Stimulated activated CD4-positive, alpha-beta T cell treated with anti-CD3 and anti-CD28 coated beads, Interleukin-2, amount 100 ng/mL, for 4 hours (primary cell): ENCODE results near the gene WDR59.
"Not testable (repeated sequence)": the region's sequence is repeated elsewhere in the genome, so short reads cannot be mapped to it uniquely, and the experiment has no call there.

Source experiments
- DNase-seq: peaks from one replicate; pipeline ENCODE4 v3.0.0-alpha.2; 2020; ENCODE audit warnings: low read depth

Gene WDR59

GRCh38 chr16:75011634-75012307 lies 26.8 kb upstream of the WDR59 start:
- peak; percentile 33 for DNase-seq

- no peak for DNase-seq
These were observed 25.5 kb upstream of the WDR59 start for GRCh38 chr16:75010427-75010826.

- DNase-seq: no peak
These were observed 22.5 kb upstream of the WDR59 start for GRCh38 chr16:75007443-75007842.

- DNase-seq: no peak
These were observed 20.8 kb upstream of the WDR59 start for GRCh38 chr16:75005697-75006096.

- no peak for DNase-seq
These were observed 19.5 kb upstream of the WDR59 start for GRCh38 chr16:75004460-75004859.

GRCh38 chr16:75003931-75004330 lies 19.0 kb upstream of the WDR59 start:
- DNase-seq: no peak

- no peak for DNase-seq
These were observed 17.6 kb upstream of the WDR59 start for GRCh38 chr16:75002474-75002873.

- no peak for DNase-seq
These were observed 15.7 kb upstream of the WDR59 start for GRCh38 chr16:75000481-75001081.

- no peak for DNase-seq
These were observed 14.9 kb upstream of the WDR59 start for GRCh38 chr16:74999609-75000480.

GRCh38 chr16:74999219-74999608 lies 14.3 kb upstream of the WDR59 start:
- no peak for DNase-seq

GRCh38 chr16:74998481-74999218 lies 13.7 kb upstream of the WDR59 start, which contains the start of gene ZNRF1:
ZNRF1 (plus strand) TSS chr16:74999024; CDS start chr16:74999672, 648 bp downstream.
- DNase-seq: peak; percentile 74

GRCh38 chr16:74997042-74997491 lies 12.1 kb upstream of the WDR59 start:
- no peak for DNase-seq

GRCh38 chr16:74995986-74996385 lies 11.1 kb upstream of the WDR59 start:
- DNase-seq: no peak

- DNase-seq: no peak
These were observed 6.9 kb upstream of the WDR59 start for GRCh38 chr16:74991593-74992403.

GRCh38 chr16:74991268-74991592 lies 6.3 kb upstream of the WDR59 start:
- no peak for DNase-seq

GRCh38 chr16:74990832-74991231 lies 5.9 kb upstream of the WDR59 start:
- no peak for DNase-seq

GRCh38 chr16:74989864-74990263 lies 4.9 kb upstream of the WDR59 start:
- DNase-seq: not testable (repeated sequence)

GRCh38 chr16:74987027-74987681 lies 2.2 kb upstream of the WDR59 start:
- no peak for DNase-seq

GRCh38 chr16:74984194-74984528 lies 762 bp downstream of the WDR59 start:
- no peak for DNase-seq

- DNase-seq: no peak
These were observed 2.7 kb downstream of the WDR59 start for GRCh38 chr16:74982256-74982655.

- no peak for DNase-seq
These were observed 9.3 kb downstream of the WDR59 start for GRCh38 chr16:74975591-74975990.
